Keratinocyte (primary cell): ENCODE measurements around the gene CTCFL.

Experiments used
- EZH2 ChIP-seq: IDR thresholded peaks from one replicate; pipeline ENCODE4 v1.6.1; 2012; ENCODE audit warnings: inconsistent platforms, mild to moderate bottlenecking, low read length, moderate library complexity
- TF ChIP-seq, protein P1 (sequence below), 3 experiments: IDR thresholded peaks in 1 of 3; conservative IDR thresholded peaks in 1 of 3; optimal IDR thresholded peaks in 1 of 3; 2 replicates in 2 of 3; 3 replicates in 1 of 3; pipeline versions ENCODE3 to v1.5.1; 2011; ENCODE audit warnings: low read length in 3 of 3, mild to moderate bottlenecking in 3 of 3, moderate library complexity in 2 of 3, control low read depth in 1 of 3, inconsistent platforms in 1 of 3; ENCODE audit not compliant: insufficient read depth in 2 of 3; ENCODE audit errors: extremely low read depth in 1 of 3

DNA sequence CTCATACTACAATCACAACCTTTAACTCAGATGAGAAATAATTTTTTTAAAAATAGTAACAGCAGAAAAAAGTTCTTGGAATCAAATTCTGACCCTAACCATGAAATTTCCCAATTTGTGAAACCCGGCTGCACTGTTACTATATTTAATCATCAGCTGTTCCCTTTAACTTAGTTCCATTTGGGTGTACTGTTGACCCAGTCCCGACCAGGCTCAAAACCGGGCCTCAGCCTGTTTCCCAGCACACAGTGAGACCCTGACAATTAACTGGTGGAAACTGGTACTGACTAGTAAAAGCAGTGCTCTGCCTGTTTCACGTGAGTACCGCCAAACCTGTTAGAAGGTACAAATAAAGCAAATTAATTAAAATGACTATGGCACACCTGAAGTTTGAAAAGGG is 7.0 kb downstream of the CTCFL start:
- TF ChIP-seq, protein P1, sequence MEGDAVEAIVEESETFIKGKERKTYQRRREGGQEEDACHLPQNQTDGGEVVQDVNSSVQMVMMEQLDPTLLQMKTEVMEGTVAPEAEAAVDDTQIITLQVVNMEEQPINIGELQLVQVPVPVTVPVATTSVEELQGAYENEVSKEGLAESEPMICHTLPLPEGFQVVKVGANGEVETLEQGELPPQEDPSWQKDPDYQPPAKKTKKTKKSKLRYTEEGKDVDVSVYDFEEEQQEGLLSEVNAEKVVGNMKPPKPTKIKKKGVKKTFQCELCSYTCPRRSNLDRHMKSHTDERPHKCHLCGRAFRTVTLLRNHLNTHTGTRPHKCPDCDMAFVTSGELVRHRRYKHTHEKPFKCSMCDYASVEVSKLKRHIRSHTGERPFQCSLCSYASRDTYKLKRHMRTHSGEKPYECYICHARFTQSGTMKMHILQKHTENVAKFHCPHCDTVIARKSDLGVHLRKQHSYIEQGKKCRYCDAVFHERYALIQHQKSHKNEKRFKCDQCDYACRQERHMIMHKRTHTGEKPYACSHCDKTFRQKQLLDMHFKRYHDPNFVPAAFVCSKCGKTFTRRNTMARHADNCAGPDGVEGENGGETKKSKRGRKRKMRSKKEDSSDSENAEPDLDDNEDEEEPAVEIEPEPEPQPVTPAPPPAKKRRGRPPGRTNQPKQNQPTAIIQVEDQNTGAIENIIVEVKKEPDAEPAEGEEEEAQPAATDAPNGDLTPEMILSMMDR (optimal IDR thresholded peaks at IDR 0.05 in 1 of 3, IDR thresholded peaks at IDR 0.05 in 1 of 3, conservative IDR thresholded peaks at IDR 0.05 in 1 of 3; ENCODE audit: extremely low read depth in 1 of 3, insufficient read depth in 2 of 3, low read length in 3 of 3): no peak
- TF ChIP-seq EZH2: no peak
